ENCODE results near the gene STS. TPM values are rescaled to one million over a fixed set of nuclear protein-coding genes. Genes with fewer than 3 reads are reported as not detected.

STS gene
- 35.7 and 39.8 TPM in 2 replicates for polyA plus RNA-seq

GRCh38 chrX:7147413-7147977 lies at the start of gene STS:
Gene STS (plus strand): TSS chrX:7147712. CDS start chrX:7253200, 105,488 bp downstream.

GRCh38 chrX:7147978-7148854 lies 704 bp downstream of the STS start, which contains the start of gene PUDP:
Gene PUDP (minus strand): TSS chrX:7148153. CDS start chrX:7148113, 40 bp downstream.

Other genes with a start within 250 kb of the STS start
- 3.7 and 12.8 TPM in 2 replicates for gene PUDP, start 441 bp downstream of the STS start, polyA plus RNA-seq

Measured in Purkinje cell (primary cell).